Pancreas (tissue), 10 donors: Measurements from ENCODE around the gene GPR39. TPM values are rescaled to one million over a fixed set of nuclear protein-coding genes. Genes with fewer than 3 reads are reported as not detected.

Experiments used
- ATAC-seq, 4 donors: fragments of 200-7000 bp; cut with Tn5 transposase; one replicate each; pipeline versions ENCODE4 v1.8.0 to v1.9.1; 2020; ENCODE audit warnings: mild to moderate bottlenecking in 4 of 4, moderate library complexity in 4 of 4
- DNase-seq, 6 donors: peaks; one replicate each; pipeline ENCODE4 v3.0.0-alpha.2; 2020
- FAIRE-seq: peaks from 2 replicates; lab custom pipeline; 2012; peaks lifted over from hg19 to GRCh38; lab: Jason Lieb, UNC
- H3K27ac ChIP-seq, 4 donors: fragments of 200-600 bp; sonication (generic); 1 replicate in 3 of 4; 2 replicates in 1 of 4; pipeline versions ENCODE4 v1.5.0 to v1.8.0; 2020
- H3K27me3 ChIP-seq, 4 donors: fragments of 200-600 bp; one replicate each; pipeline ENCODE4 v1.8.0; 2021
- H3K36me3 ChIP-seq, 3 donors: fragments of 200-600 bp; sonication (generic) in 1 of 3; one replicate each; pipeline versions ENCODE4 v1.5.0 to v1.8.0; 2020 to 2021
- H3K4me1 ChIP-seq, 3 donors: fragments of 200-600 bp; one replicate each; pipeline ENCODE4 v1.8.0; 2021
- H3K4me3 ChIP-seq, 4 donors: fragments of 200-600 bp; sonication (generic) in 2 of 4; one replicate each; pipeline versions ENCODE4 v1.5.0 to v1.8.0; 2020 to 2021
- H3K9me3 ChIP-seq, 4 donors: fragments of 200-600 bp; one replicate each; pipeline ENCODE4 v1.8.0; 2021
- CTCF ChIP-seq, 4 donors: fragments of 200-600 bp; sonication (generic) in 3 of 4; IDR thresholded peaks; one replicate each; pipeline versions ENCODE4 v1.5.0 to v1.8.0; 2021; ENCODE audit warnings: antibody characterized with exemption in 4 of 4
- WGBS, 2 donors: extraction: QIAGEN DNeasy Blood & Tissue Kit; methylation state at CpG; one replicate each; pipeline ENCODE4 v1.1.7; 2013; 5-methylcytosine and 5-hydroxymethylcytosine counted together
- intact Hi-C, 3 donors: fragments of 100-400 bp; cut with DNase I; formaldehyde crosslinking; loops; one replicate each; pipeline versions ENCODE4 v1.11.1 to v1.14.2; 2022
- polyA plus RNA-seq, 2 donors: library from polyadenylated mRNA; stranded (reverse); fragments of 200-250 nt; gene quantifications; one replicate each; pipeline ENCODE4 v1.2.3, GENCODE V29; 2013
- total RNA-seq, 6 donors: library from RNA; stranded (reverse); fragmentation: NEBNext Ultra II Directional in 4 of 6; extraction: Animal tissue kit (Norgen Biotek cat#: 25700) in 4 of 6; gene quantifications; one replicate each; pipeline versions ENCODE4 v1.2.1 to v1.2.4, GENCODE V29; 2021 to 2023
- donor health status: healthy with polysubstance abuse.
- donor health status: DM: no; HTN: no; CAD: no; lungs with moderate emphysema.
- donor health status: DM: no; HTN: no; CAD: no.
- donor health status: control.
- donor health status: control.
- donor health status: Bipolar disorder and iron deficiency.
- donor health status: DM: yes; HTN: yes; CAD: no.
- donor health status: DM: no; HTN: no; CAD: no.
- donor health status: DM: no; HTN: no; CAD: no.
- donor health status: DM: yes; HTN: yes; CAD: no.

Gene GPR39
- total and polyA plus RNA-seq, 8 donors: 2.3 to 8.1 (median 3.9) TPM

- Histone ChIP-seq H3K4me3 (no peak overlapping the region), H3K27me3 (no peaks in the 10 kb centered on the region), H3K27ac (no peak overlapping the region), H3K9me3 (no peaks in the 10 kb centered on the region), H3K36me3 (no peaks in the 10 kb centered on the region), H3K4me1 (no peaks in the 10 kb centered on the region)
- FAIRE-seq (no peak), DNase-seq (no peak), ATAC-seq (peak in 1 of 4 donors; percentile 8)
- intact Hi-C loops: no loop called here
- WGBS, 2 donors: 82 to 100% methylated on average over 1 of the region's 1 CpG
- TF ChIP-seq CTCF (IDR thresholded peaks at IDR 0.05): no peak
Measured at GRCh38 chr2:132588576-132588975, 172.0 kb downstream of the GPR39 start.

- Histone ChIP-seq H3K27me3 (no peaks in the 10 kb centered on the region), H3K9me3 (no peaks in the 10 kb centered on the region), H3K27ac (no peak overlapping the region), H3K4me1 (no peaks in the 10 kb centered on the region), H3K36me3 (no peaks in the 10 kb centered on the region), H3K4me3 (no peak overlapping the region)
- WGBS, 2 donors: 76 to 80% methylated on average over 8 of the region's 8 CpGs
- DNase-seq (no peak), ATAC-seq (no peak), FAIRE-seq (no peak)
- intact Hi-C loops: no loop called here
- no peak for TF ChIP-seq CTCF (IDR thresholded peaks at IDR 0.05)
Measured at GRCh38 chr2:132589111-132589830, 172.7 kb downstream of the GPR39 start.

- H3K4me1 ChIP-seq: no peaks in the 10 kb centered on the region
- no peak overlapping the region for H3K27ac ChIP-seq
- H3K4me3 ChIP-seq: no peak overlapping the region
- DNase-seq: no peak
- H3K9me3 ChIP-seq: no peaks in the 10 kb centered on the region
- H3K36me3 ChIP-seq: no peaks in the 10 kb centered on the region
- ATAC-seq: no peak
- H3K27me3 ChIP-seq: no peaks in the 10 kb centered on the region
- intact Hi-C loops: no loop called here
- FAIRE-seq: no peak
- TF ChIP-seq CTCF (IDR thresholded peaks at IDR 0.05): no peak
Measured at GRCh38 chr2:132589966-132590365, 173.4 kb downstream of the GPR39 start.

GRCh38 chr2:132593171-132593570 lies 176.6 kb downstream of the GPR39 start:
- no peak overlapping the region for H3K27ac ChIP-seq
- H3K9me3 ChIP-seq: no peaks in the 10 kb centered on the region
- no peaks in the 10 kb centered on the region for H3K4me1 ChIP-seq
- no peaks in the 10 kb centered on the region for H3K36me3 ChIP-seq
- no peaks in the 10 kb centered on the region for H3K27me3 ChIP-seq
- intact Hi-C loops: no loop called here
- 84 to 86% methylated on average over 2 of the region's 2 CpGs for WGBS, 2 donors
- FAIRE-seq (no peak), ATAC-seq (no peak), DNase-seq (no peak)
- TF ChIP-seq CTCF (IDR thresholded peaks at IDR 0.05): no peak
- H3K4me3 ChIP-seq: no peak overlapping the region

- no peak for DNase-seq
- TF ChIP-seq CTCF (IDR thresholded peaks at IDR 0.05): no peak
- no peak for FAIRE-seq
- H3K9me3 ChIP-seq: no peaks in the 10 kb centered on the region
- 80 to 96% methylated on average over 6 of the region's 6 CpGs for WGBS, 2 donors
- no peak for ATAC-seq
- H3K27ac ChIP-seq: no peak overlapping the region
- no peaks in the 10 kb centered on the region for H3K27me3 ChIP-seq
- intact Hi-C loops: no loop called here
- H3K36me3 ChIP-seq: no peaks in the 10 kb centered on the region
- H3K4me1 ChIP-seq: no peaks in the 10 kb centered on the region
- H3K4me3 ChIP-seq: no peak overlapping the region
Measured at GRCh38 chr2:132595186-132595585, 178.6 kb downstream of the GPR39 start.
